Hepatocyte (in vitro differentiated cells): ENCODE data around the gene CBL.

Source experiments
- CTCF ChIP-seq: fragments of 200-600 bp; sonication (generic); IDR thresholded peaks from 2 replicates; pipeline ENCODE4 v1.5.1; 2016; ENCODE audit warnings: antibody characterized with exemption, mild to moderate bottlenecking; ENCODE audit not compliant: poor library complexity
- EZH2phosphoT487 ChIP-seq: fragments of 200-600 bp; sonication (generic); IDR thresholded peaks from one replicate; pipeline ENCODE4 v1.6.1; 2018; ENCODE audit warnings: antibody characterized with exemption, mild to moderate bottlenecking, low read depth, moderate library complexity; ENCODE audit not compliant: unreplicated experiment, severe bottlenecking

- TF ChIP-seq CTCF (no peak), EZH2phosphoT487 (no peak)
These were observed 30.8 kb downstream of the CBL start for GRCh38 chr11:119236891-119237290.
